Esophagus muscularis mucosa (tissue), 4 donors: ENCODE results near the gene S100A11. TPM values are rescaled to one million over a fixed set of nuclear protein-coding genes. Genes with fewer than 3 reads are reported as not detected.

Source experiments
- DNase-seq: peaks from one replicate; pipeline ENCODE4 v3.0.0-alpha.2; 2017; ENCODE audit errors: extremely low spot score
- H3K27ac ChIP-seq, 4 donors: fragments of 200-600 bp; sonication (generic); replicated peaks in 1 of 4; 1 replicate in 3 of 4; 2 replicates in 1 of 4; pipeline ENCODE4 v1.5.1; 2016 to 2019; ENCODE audit warnings: mild to moderate bottlenecking in 1 of 4
- H3K27me3 ChIP-seq, 4 donors: fragments of 200-600 bp; sonication (generic); one replicate each; pipeline versions ENCODE4 v1.5.1 to v1.6.0; 2016 to 2019
- H3K36me3 ChIP-seq, 4 donors: fragments of 200-600 bp; sonication (generic); one replicate each; pipeline ENCODE4 v1.5.1; 2016 to 2019
- H3K4me1 ChIP-seq, 4 donors: fragments of 200-600 bp; sonication (generic); one replicate each; pipeline ENCODE4 v1.5.1; 2016 to 2019
- H3K4me3 ChIP-seq, 4 donors: fragments of 200-600 bp; sonication (generic); 1 replicate in 2 of 4; 2 replicates in 2 of 4; pipeline ENCODE4 v1.5.1; 2016 to 2019; ENCODE audit warnings: mild to moderate bottlenecking in 4 of 4, moderate library complexity in 1 of 4
- H3K9me3 ChIP-seq, 4 donors: fragments of 200-600 bp; sonication (generic); 1 replicate in 3 of 4; 2 replicates in 1 of 4; pipeline ENCODE4 v1.5.1; 2016 to 2019
- EP300 ChIP-seq: sonication (generic); formaldehyde crosslinking; IDR thresholded peaks from one replicate; pipeline ENCODE4 v1.6.1; 2017; ENCODE audit warnings: antibody characterized with exemption
- POLR2A ChIP-seq: fragments of 450-650 bp; IDR thresholded peaks from one replicate; pipeline ENCODE4 v1.6.1; 2017; ENCODE audit warnings: antibody characterized with exemption, moderate library complexity, mild to moderate bottlenecking, low read depth
- POLR2AphosphoS5 ChIP-seq, 2 donors: sonication (generic); formaldehyde crosslinking; IDR thresholded peaks; one replicate each; pipeline ENCODE4 v1.6.1; 2017; ENCODE audit warnings: antibody characterized with exemption in 2 of 2
- WGBS: methylation state at CpG from one replicate; pipeline ENCODE4 v1.1.5; 2018; 5-methylcytosine and 5-hydroxymethylcytosine counted together
- intact Hi-C: fragments of 100-400 bp; cut with DNase I; formaldehyde crosslinking; loops from one replicate; pipeline ENCODE4 v1.15.1; 2023
- total RNA-seq, 4 donors: library from RNA; depleted of rRNA; stranded (reverse); fragments of >200 nt; gene quantifications; one replicate each; pipeline versions ENCODE4 v1.1.0 to v1.2.1, GENCODE V29; 2016
- TF ChIP-seq, protein P1 (sequence below), 3 experiments: fragments of 200-600 bp in 2 of 3; fragments of 450-650 bp in 1 of 3; sonication (generic) in 2 of 3; IDR thresholded peaks; one replicate each; pipeline ENCODE4 v1.5.1; 2017 to 2019; ENCODE audit warnings: antibody characterized with exemption in 3 of 3, mild to moderate bottlenecking in 2 of 3, moderate library complexity in 1 of 3

The S100A11 gene
- total RNA-seq, 4 donors from 2014 or later: 68.5 to 190 (median 115) TPM

- 100% methylated on average over 1 of the region's 1 CpG for WGBS
- Histone ChIP-seq H3K27me3 (no peaks in the 10 kb centered on the region), H3K4me3 (no peak overlapping the region), H3K9me3 (no peaks in the 10 kb centered on the region), H3K36me3 (no peaks in the 10 kb centered on the region), H3K27ac (no peak overlapping the region), H3K4me1 (peaks cover 17 to 46% (median 38%) of the 10 kb centered on the region in 4 donors)
- intact Hi-C loops: loop anchor here (2.0 kb wide), 1 partner anchor 62 kb away; no protein-coding TSS in a partner anchor
- TF ChIP-seq POLR2A (no peak), POLR2AphosphoS5 (IDR thresholded peaks at IDR 0.05) (no peak), EP300 (no peak)
- TF ChIP-seq, protein P1, sequence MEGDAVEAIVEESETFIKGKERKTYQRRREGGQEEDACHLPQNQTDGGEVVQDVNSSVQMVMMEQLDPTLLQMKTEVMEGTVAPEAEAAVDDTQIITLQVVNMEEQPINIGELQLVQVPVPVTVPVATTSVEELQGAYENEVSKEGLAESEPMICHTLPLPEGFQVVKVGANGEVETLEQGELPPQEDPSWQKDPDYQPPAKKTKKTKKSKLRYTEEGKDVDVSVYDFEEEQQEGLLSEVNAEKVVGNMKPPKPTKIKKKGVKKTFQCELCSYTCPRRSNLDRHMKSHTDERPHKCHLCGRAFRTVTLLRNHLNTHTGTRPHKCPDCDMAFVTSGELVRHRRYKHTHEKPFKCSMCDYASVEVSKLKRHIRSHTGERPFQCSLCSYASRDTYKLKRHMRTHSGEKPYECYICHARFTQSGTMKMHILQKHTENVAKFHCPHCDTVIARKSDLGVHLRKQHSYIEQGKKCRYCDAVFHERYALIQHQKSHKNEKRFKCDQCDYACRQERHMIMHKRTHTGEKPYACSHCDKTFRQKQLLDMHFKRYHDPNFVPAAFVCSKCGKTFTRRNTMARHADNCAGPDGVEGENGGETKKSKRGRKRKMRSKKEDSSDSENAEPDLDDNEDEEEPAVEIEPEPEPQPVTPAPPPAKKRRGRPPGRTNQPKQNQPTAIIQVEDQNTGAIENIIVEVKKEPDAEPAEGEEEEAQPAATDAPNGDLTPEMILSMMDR (IDR thresholded peaks at IDR 0.05): no peak
- DNase-seq: no peak
Measured at GRCh38 chr1:151997284-151997570, 39.6 kb downstream of the S100A11 start.

DNA sequence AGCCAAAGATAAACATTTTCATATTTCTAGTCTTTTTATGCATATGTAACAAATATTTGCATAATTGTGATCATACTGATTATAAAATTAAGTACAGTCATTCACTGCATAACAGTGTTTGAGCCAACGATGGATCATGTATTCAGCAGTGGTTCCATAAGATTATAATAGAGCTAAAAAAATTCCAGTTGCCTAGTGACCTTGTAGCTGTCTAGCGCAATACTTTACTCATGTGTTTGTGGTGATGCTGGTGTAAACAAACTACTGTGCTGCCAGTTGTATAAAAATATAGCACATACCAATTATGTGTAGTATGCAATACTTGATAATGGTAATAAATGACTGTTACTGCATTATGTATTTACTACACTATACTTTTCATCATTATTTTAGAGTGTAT lies 41.0 kb downstream of the S100A11 start:
- intact Hi-C loops: loop anchor here (2.0 kb wide), 1 partner anchor 61 kb away; no protein-coding TSS in a partner anchor
- H3K27me3 ChIP-seq: no peaks in the 10 kb centered on the region
- no peak for TF ChIP-seq EP300
- TF ChIP-seq POLR2AphosphoS5 (IDR thresholded peaks at IDR 0.05): no peak
- no peak for TF ChIP-seq POLR2A
- TF ChIP-seq, protein P1 (IDR thresholded peaks at IDR 0.05): no peak
- no peaks in the 10 kb centered on the region for H3K36me3 ChIP-seq
- H3K27ac ChIP-seq: peak overlapping the region in 1 of 4 donors; percentile 89
- DNase-seq: no peak
- H3K4me1 ChIP-seq: peaks cover 27 to 49% (median 41%) of the 10 kb centered on the region in 4 donors
- no peak overlapping the region for H3K4me3 ChIP-seq
- WGBS: 84% methylated on average over 2 of the region's 2 CpGs
- no peaks in the 10 kb centered on the region for H3K9me3 ChIP-seq

DNA sequence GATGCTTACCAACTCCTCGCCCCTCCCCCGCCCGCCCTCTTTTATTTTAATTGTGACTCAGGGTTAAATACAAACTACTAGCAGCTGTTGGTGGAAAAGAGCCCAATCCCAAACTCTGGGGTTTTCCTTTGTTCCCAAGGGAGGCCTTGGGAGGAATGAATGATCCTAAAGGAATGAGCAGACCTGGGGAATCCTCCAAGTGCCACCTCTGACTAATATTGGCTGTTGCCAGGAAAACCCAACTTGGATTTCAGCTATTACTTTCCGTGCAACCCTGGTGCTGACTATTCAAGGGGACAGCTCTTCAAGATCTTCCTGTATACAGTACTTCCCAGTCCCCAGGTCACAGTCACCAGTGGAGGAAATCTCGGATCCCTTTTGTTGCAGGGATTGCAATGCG lies 41.8 kb downstream of the S100A11 start:
- TF ChIP-seq POLR2AphosphoS5 (IDR thresholded peaks at IDR 0.05) (peak in 1 of 2 donors; percentile 57), EP300 (no peak)
- WGBS: 50% methylated on average over 6 of the region's 6 CpGs
- Histone ChIP-seq H3K27me3 (no peaks in the 10 kb centered on the region), H3K27ac (peak overlapping the region; percentile 48 to 99 (median 93)), H3K36me3 (peaks cover 0 to 4% (median 0%) of the 10 kb centered on the region in 4 donors), H3K4me1 (peaks cover 35 to 51% (median 49%) of the 10 kb centered on the region in 4 donors), H3K9me3 (no peaks in the 10 kb centered on the region), H3K4me3 (no peak overlapping the region)
- no peak for DNase-seq
- intact Hi-C loops: no loop called here

DNA sequence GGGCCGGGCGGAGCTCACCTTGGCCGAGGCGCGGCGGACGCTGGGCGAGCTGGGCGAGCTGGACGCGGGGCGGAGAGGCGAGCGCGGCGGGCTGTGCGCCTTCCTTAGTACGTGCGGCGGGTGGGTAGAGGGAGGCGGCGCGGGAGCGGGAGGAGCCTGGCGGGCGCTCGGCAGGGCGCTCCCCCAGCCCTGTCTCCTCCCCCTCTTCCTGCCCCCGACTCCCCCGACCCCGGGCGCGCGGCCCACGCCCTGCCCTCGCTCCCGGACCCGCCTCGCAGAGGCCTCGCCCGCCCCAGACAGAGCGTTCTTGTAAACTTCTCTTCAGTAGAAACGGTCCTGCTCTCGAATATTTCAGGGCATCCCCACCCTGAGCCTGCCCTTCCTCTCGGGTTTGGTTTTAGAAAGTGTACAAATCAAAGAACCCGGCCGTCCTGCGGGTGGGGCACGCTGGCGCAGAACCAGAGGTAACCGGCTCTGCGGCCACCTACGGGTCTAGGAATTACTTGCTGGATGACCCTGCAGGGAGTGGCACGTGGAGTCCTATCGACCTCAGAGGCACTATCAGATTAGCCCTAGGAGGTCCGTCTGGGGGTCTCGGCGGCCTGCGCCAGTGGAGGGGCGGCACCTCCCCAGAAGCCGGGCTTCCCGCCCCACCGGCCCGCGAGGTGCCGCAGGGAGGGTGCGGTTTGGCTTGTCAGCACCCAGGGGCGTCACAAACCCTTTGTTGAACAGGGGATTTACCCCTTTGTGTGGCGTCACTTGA lies 42.9 kb downstream of the S100A11 start, which contains the start of gene S100A10:
Gene S100A10 (minus strand): TSS at position 126 of the 763 bp plus-strand sequence. CDS start 7,629 bp downstream, outside the sequence.
- Histone ChIP-seq H3K27ac (peak within 1 kb of the TSS; percentile 89 to 99 (median 94)), H3K27me3 (no peaks in the 10 kb centered on the region), H3K9me3 (no peaks in the 10 kb centered on the region), H3K36me3 (peaks cover 0 to 6% (median 0%) of the 10 kb centered on the region in 4 donors), H3K4me1 (peaks cover 45 to 62% (median 60%) of the 10 kb centered on the region in 4 donors), H3K4me3 (peak within 1 kb of the TSS; percentile 82 to 95 (median 85))
- WGBS: 0% methylated on average over 3 of the region's 69 CpGs
- TF ChIP-seq, protein P1 (IDR thresholded peaks at IDR 0.05): no peak
- TF ChIP-seq POLR2AphosphoS5 (IDR thresholded peaks at IDR 0.05): peak; percentile 61 to 95
- TF ChIP-seq EP300: no peak
- peak; percentile 70 for TF ChIP-seq POLR2A
- intact Hi-C loops: no loop called here
- peak; percentile 94 for DNase-seq

GRCh38 chr1:151993084-151993733 lies 43.6 kb downstream of the S100A11 start:
- peak overlapping the region; percentile 82 to 95 (median 85) for H3K4me3 ChIP-seq
- intact Hi-C loops: no loop called here
- DNase-seq: no peak
- no peak for TF ChIP-seq POLR2A
- TF ChIP-seq EP300: no peak
- TF ChIP-seq, protein P1 (IDR thresholded peaks at IDR 0.05): no peak
- no peak for TF ChIP-seq POLR2AphosphoS5 (IDR thresholded peaks at IDR 0.05)
- no peaks in the 10 kb centered on the region for H3K27me3 ChIP-seq
- peak overlapping the region; percentile 89 to 99 (median 94) for H3K27ac ChIP-seq
- under 1% methylated on average over 49 of the region's 50 CpGs for WGBS
- peaks cover 52 to 69% (median 67%) of the 10 kb centered on the region in 4 donors for H3K4me1 ChIP-seq
- H3K9me3 ChIP-seq: no peaks in the 10 kb centered on the region
- peaks cover 0 to 6% (median 0%) of the 10 kb centered on the region in 4 donors for H3K36me3 ChIP-seq
